GM18867 (cell line): ENCODE results near the gene OR10G3.
"Not testable (repeated sequence)": the region's sequence is repeated elsewhere in the genome, so short reads cannot be mapped to it uniquely, and the experiment has no call there.

ENCODE experiments used
- ATAC-seq: cut with Tn5 transposase; IDR thresholded peaks from one replicate; pipeline ENCODE4 v1.9.1; 2021; ENCODE audit warnings: mild to moderate bottlenecking, moderate library complexity; ENCODE audit not compliant: unreplicated experiment

Gene OR10G3

GRCh38 chr14:21579976-21580375, at the start of gene OR10G3:
TSS of gene OR10G3 (minus strand) at chr14:21580076. CDS start at chr14:21570744, 9,332 bp downstream.
- ATAC-seq = no peak

- no peak for ATAC-seq
Observed at GRCh38 chr14:21626491-21627230, 46.8 kb upstream of the OR10G3 start.

GRCh38 chr14:21617614-21618013, 37.7 kb upstream of the OR10G3 start:
- ATAC-seq = no peak

GRCh38 chr14:21614240-21614639, 34.4 kb upstream of the OR10G3 start:
- ATAC-seq = no peak

GRCh38 chr14:21612324-21612723, 32.4 kb upstream of the OR10G3 start:
- no peak for ATAC-seq

- ATAC-seq = not testable (repeated sequence)
Observed at GRCh38 chr14:21602181-21602580, 22.3 kb upstream of the OR10G3 start.

GRCh38 chr14:21589317-21589716, 9.4 kb upstream of the OR10G3 start:
- ATAC-seq = no peak

GRCh38 chr14:21575661-21576060, 4.2 kb downstream of the OR10G3 start:
- ATAC-seq = no peak

- ATAC-seq = no peak
Observed at GRCh38 chr14:21572604-21573003, 7.3 kb downstream of the OR10G3 start.

- no peak for ATAC-seq
Observed at GRCh38 chr14:21558703-21559170, 21.1 kb downstream of the OR10G3 start.

GRCh38 chr14:21557084-21557901, 22.6 kb downstream of the OR10G3 start:
- ATAC-seq = no peak

- ATAC-seq = no peak
Observed at GRCh38 chr14:21556378-21557083, 23.3 kb downstream of the OR10G3 start.

- no peak for ATAC-seq
Observed at GRCh38 chr14:21553266-21553665, 26.6 kb downstream of the OR10G3 start.

GRCh38 chr14:21544588-21544987, 35.3 kb downstream of the OR10G3 start:
- ATAC-seq = not testable (repeated sequence)

- ATAC-seq = no peak
Observed at GRCh38 chr14:21543963-21544362, 35.9 kb downstream of the OR10G3 start.

GRCh38 chr14:21543521-21543960, 36.3 kb downstream of the OR10G3 start:
- no peak for ATAC-seq

GRCh38 chr14:21541413-21542074, 38.3 kb downstream of the OR10G3 start:
- no peak for ATAC-seq

GRCh38 chr14:21539189-21539940, 40.5 kb downstream of the OR10G3 start:
- ATAC-seq = no peak

GRCh38 chr14:21537090-21537424, 42.8 kb downstream of the OR10G3 start:
- no peak for ATAC-seq

- ATAC-seq = no peak
Observed at GRCh38 chr14:21536418-21537089, 43.3 kb downstream of the OR10G3 start.
